SU-DHL-6 (cell line): ENCODE data around the gene NIT2.

Experiments used
- H2AFZ ChIP-seq: fragments of 200-600 bp; sonication (generic); 2 replicates; pipeline ENCODE4 v1.6.1; 2014; ENCODE audit warnings: low read depth, mild to moderate bottlenecking, moderate library complexity, mixed read lengths, antibody characterized with exemption, low read length; ENCODE audit not compliant: severe bottlenecking
- H3F3A ChIP-seq: fragments of 200-600 bp; shearing (Covaris generic); 2 replicates; pipeline ENCODE4 v1.6.0; 2016; ENCODE audit warnings: antibody characterized with exemption, mild to moderate bottlenecking; ENCODE audit not compliant: insufficient read depth
- H3K27ac ChIP-seq: fragments of 200-600 bp; sonication (generic); 2 replicates; pipeline ENCODE4 v1.5.1; 2016; ENCODE audit warnings: low read depth, mild to moderate bottlenecking, low read length, moderate library complexity, mixed read lengths
- H3K27me3 ChIP-seq: fragments of 200-600 bp; sonication (generic), shearing (Covaris generic); 2 replicates; pipeline ENCODE4 v1.6.0; 2014; ENCODE audit warnings: mild to moderate bottlenecking, low read length
- H3K36me3 ChIP-seq: fragments of 200-600 bp; sonication (generic); 2 replicates; pipeline ENCODE4 v1.6.1; 2014; ENCODE audit warnings: mild to moderate bottlenecking, low read length, mixed read lengths
- H3K4me2 ChIP-seq: fragments of 300-600, 200-600 bp; shearing (Covaris generic), sonication (generic); 2 replicates; pipeline ENCODE4 v1.6.0; 2014; ENCODE audit warnings: low read length, low read depth, mild to moderate bottlenecking; ENCODE audit not compliant: poor library complexity, severe bottlenecking
- H3K4me3 ChIP-seq: fragments of 200-600 bp; sonication (generic); 2 replicates; pipeline ENCODE4 v1.5.1; 2014; ENCODE audit warnings: antibody characterized with exemption, low read length, mild to moderate bottlenecking, mixed read lengths; ENCODE audit not compliant: insufficient read depth, poor library complexity, severe bottlenecking
- H3K79me2 ChIP-seq: fragments of 200-600 bp; sonication (generic); 2 replicates; pipeline ENCODE4 v1.6.1; 2014; ENCODE audit warnings: mild to moderate bottlenecking, low read length, moderate library complexity; ENCODE audit not compliant: insufficient read depth
- H3K9ac ChIP-seq: fragments of 200-600 bp; sonication (generic); 2 replicates; pipeline ENCODE4 v1.7.0; 2014; ENCODE audit warnings: mild to moderate bottlenecking, low read length
- H3K9me2 ChIP-seq: fragments of 200-600 bp; sonication (generic); replicated peaks from 2 replicates; pipeline ENCODE4 v1.6.1; 2014; ENCODE audit warnings: low read length; ENCODE audit not compliant: insufficient read depth
- H3K9me3 ChIP-seq: fragments of 200-600 bp; sonication (generic); 2 replicates; pipeline ENCODE4 v1.6.1; 2014; ENCODE audit warnings: low read length, mixed read lengths; ENCODE audit not compliant: insufficient read depth
- H4K20me1 ChIP-seq: fragments of 200-600 bp; sonication (generic); 2 replicates; pipeline ENCODE4 v1.6.1; 2014; ENCODE audit warnings: low read depth, mild to moderate bottlenecking, antibody characterized with exemption, low read length, moderate library complexity, mixed read lengths
- CTCF ChIP-seq: fragments of 200-600 bp; sonication (generic); IDR thresholded peaks from one replicate; pipeline ENCODE4 v1.5.1; 2017; ENCODE audit warnings: antibody characterized with exemption, mild to moderate bottlenecking, low read length, moderate library complexity; ENCODE audit not compliant: insufficient read depth, poor library complexity, severe bottlenecking
- EZH2phosphoT487 ChIP-seq: fragments of 200-600 bp; sonication (generic), shearing (Covaris generic); conservative IDR thresholded peaks from 2 replicates; pipeline ENCODE4 v1.6.1; 2018; ENCODE audit warnings: mild to moderate bottlenecking, antibody characterized with exemption, low read length, moderate library complexity, mixed read lengths

NIT2 gene

GRCh38 chr3:100407164-100407563, 72.6 kb downstream of the NIT2 start:
- no peak overlapping the region for H2AFZ ChIP-seq
- no peaks in the 10 kb centered on the region for H3K36me3 ChIP-seq
- H3K4me2 ChIP-seq, result no peak overlapping the region
- H3K9ac ChIP-seq, result no peak overlapping the region
- no peaks in the 10 kb centered on the region for H3K9me2 ChIP-seq
- H3K4me3 ChIP-seq, result no peak overlapping the region
- TF ChIP-seq CTCF (no peak), EZH2phosphoT487 (no peak)
- no peaks in the 10 kb centered on the region for H3F3A ChIP-seq
- H3K27ac ChIP-seq, result no peak overlapping the region
- no peaks in the 10 kb centered on the region for H3K27me3 ChIP-seq
- no peaks in the 10 kb centered on the region for H4K20me1 ChIP-seq
- H3K9me3 ChIP-seq, result no peaks in the 10 kb centered on the region
- H3K79me2 ChIP-seq, result peaks cover 7% of the 10 kb centered on the region

- H3K4me2 ChIP-seq, result no peak overlapping the region
- H3K79me2 ChIP-seq, result no peaks in the 10 kb centered on the region
- TF ChIP-seq CTCF (no peak), EZH2phosphoT487 (no peak)
- no peaks in the 10 kb centered on the region for H3K27me3 ChIP-seq
- H3K9ac ChIP-seq, result no peak overlapping the region
- H2AFZ ChIP-seq, result no peak overlapping the region
- no peaks in the 10 kb centered on the region for H3F3A ChIP-seq
- H3K9me2 ChIP-seq, result no peaks in the 10 kb centered on the region
- H4K20me1 ChIP-seq, result no peaks in the 10 kb centered on the region
- no peak overlapping the region for H3K27ac ChIP-seq
- no peaks in the 10 kb centered on the region for H3K9me3 ChIP-seq
- no peak overlapping the region for H3K4me3 ChIP-seq
- no peaks in the 10 kb centered on the region for H3K36me3 ChIP-seq
Measured at GRCh38 chr3:100407977-100408532, 73.5 kb downstream of the NIT2 start.
